RWPE2 (cell line): ENCODE results near the gene ANKS3.

Experiments
- ATAC-seq: fragments of 200-7000 bp; cut with Tn5 transposase; 3 replicates; pipeline ENCODE4 v1.9.1; 2021; ENCODE audit warnings: low read depth
- DNase-seq: peaks from one replicate; pipeline ENCODE4 v3.0.0-alpha.2; 2020; ENCODE audit warnings: low spot score
- H3K27ac ChIP-seq: fragments of 450-650 bp; 2 replicates; pipeline ENCODE4 v1.5.1; 2017; ENCODE audit warnings: mild to moderate bottlenecking; ENCODE audit not compliant: poor library complexity, severe bottlenecking
- H3K27me3 ChIP-seq: fragments of 250-450 bp; sonication (Bioruptor Pico); 2 replicates; pipeline ENCODE4 v1.5.1; 2021; ENCODE audit warnings: mild to moderate bottlenecking, moderate library complexity; ENCODE audit not compliant: insufficient read depth, poor library complexity, severe bottlenecking
- H3K36me3 ChIP-seq: fragments of 250-450 bp; sonication (Bioruptor Pico); 2 replicates; pipeline ENCODE4 v1.5.1; 2020; ENCODE audit warnings: low read depth, mild to moderate bottlenecking, moderate library complexity
- H3K4me1 ChIP-seq: fragments of 250-450 bp; sonication (Bioruptor Pico); 2 replicates; pipeline ENCODE4 v1.5.1; 2021; ENCODE audit warnings: mild to moderate bottlenecking, moderate library complexity; ENCODE audit not compliant: insufficient read depth, poor library complexity, severe bottlenecking
- H3K4me3 ChIP-seq: fragments of 250-450 bp; sonication (Bioruptor Pico); 2 replicates; pipeline ENCODE4 v1.5.1; 2021; ENCODE audit warnings: mild to moderate bottlenecking, moderate library complexity; ENCODE audit not compliant: severe bottlenecking
- H3K9me3 ChIP-seq: fragments of 250-450 bp; sonication (Bioruptor Pico); 2 replicates; pipeline ENCODE4 v1.5.1; 2021; ENCODE audit warnings: mild to moderate bottlenecking, moderate library complexity; ENCODE audit not compliant: severe bottlenecking
- CTCF ChIP-seq: fragments of 450-650 bp; IDR thresholded peaks from one replicate; pipeline ENCODE4 v1.5.1; 2017; ENCODE audit warnings: mild to moderate bottlenecking, moderate library complexity; ENCODE audit not compliant: poor library complexity, severe bottlenecking

ANKS3 gene

GRCh38 chr16:4659363-4660353, 74.4 kb downstream of the ANKS3 start:
- H3K4me3 ChIP-seq: no peak overlapping the region
- no peak for TF ChIP-seq CTCF
- H3K9me3 ChIP-seq: no peaks in the 10 kb centered on the region
- no peak for DNase-seq
- no peak overlapping the region for H3K27ac ChIP-seq
- no peaks in the 10 kb centered on the region for H3K27me3 ChIP-seq
- ATAC-seq: no peak
- H3K4me1 ChIP-seq: peaks cover 9% of the 10 kb centered on the region
- peaks cover 17% of the 10 kb centered on the region for H3K36me3 ChIP-seq

GRCh38 chr16:4656695-4657686, 77.1 kb downstream of the ANKS3 start:
- Histone ChIP-seq H3K36me3 (peaks cover 36% of the 10 kb centered on the region), H3K27me3 (no peaks in the 10 kb centered on the region), H3K4me1 (no peaks in the 10 kb centered on the region), H3K4me3 (no peak overlapping the region), H3K27ac (no peak overlapping the region), H3K9me3 (no peaks in the 10 kb centered on the region)
- DNase-seq: no peak
- ATAC-seq: no peak
- no peak for TF ChIP-seq CTCF

GRCh38 chr16:4656221-4656620, 77.8 kb downstream of the ANKS3 start:
- Histone ChIP-seq H3K9me3 (no peaks in the 10 kb centered on the region), H3K4me3 (no peak overlapping the region), H3K27me3 (no peaks in the 10 kb centered on the region), H3K27ac (no peak overlapping the region), H3K4me1 (no peaks in the 10 kb centered on the region), H3K36me3 (peaks cover 41% of the 10 kb centered on the region)
- ATAC-seq (no peak), DNase-seq (no peak)
- no peak for TF ChIP-seq CTCF

GRCh38 chr16:4655801-4656200, 78.3 kb downstream of the ANKS3 start:
- Histone ChIP-seq H3K4me1 (no peaks in the 10 kb centered on the region), H3K36me3 (peaks cover 45% of the 10 kb centered on the region), H3K4me3 (no peak overlapping the region), H3K27ac (no peak overlapping the region), H3K9me3 (no peaks in the 10 kb centered on the region), H3K27me3 (no peaks in the 10 kb centered on the region)
- TF ChIP-seq CTCF: no peak
- DNase-seq (no peak), ATAC-seq (no peak)
